Neural cell (in vitro differentiated cells): ENCODE measurements around the gene EP400.

Experiments
- CTCF ChIP-seq: fragments of 450-650 bp; IDR thresholded peaks from 2 replicates; pipeline ENCODE4 v1.5.1; 2014; ENCODE audit warnings: antibody characterized with exemption, mild to moderate bottlenecking, moderate library complexity; ENCODE audit not compliant: poor library complexity, severe bottlenecking
- EP300 ChIP-seq: fragments of 450-650 bp; conservative IDR thresholded peaks from 2 replicates; pipeline ENCODE4 v1.6.1; 2014; ENCODE audit warnings: antibody characterized with exemption, mild to moderate bottlenecking, moderate library complexity; ENCODE audit not compliant: poor library complexity, severe bottlenecking
- EZH2 ChIP-seq: fragments of 200-600, 300-800 bp; shearing (Covaris generic), sonication (generic); IDR thresholded peaks from 2 replicates; pipeline ENCODE4 v1.6.1; 2014; ENCODE audit warnings: antibody characterized with exemption, low read length, borderline replicate concordance, mild to moderate bottlenecking; ENCODE audit not compliant: insufficient read depth, poor library complexity, severe bottlenecking
- MXI1 ChIP-seq: fragments of 450-650 bp; conservative IDR thresholded peaks from 2 replicates; pipeline ENCODE4 v1.6.1; 2014; ENCODE audit warnings: antibody characterized with exemption, mild to moderate bottlenecking; ENCODE audit not compliant: poor library complexity, severe bottlenecking
- POLR2AphosphoS5 ChIP-seq: IDR thresholded peaks from 2 replicates; pipeline ENCODE4 v1.6.1; 2012
- REST ChIP-seq: IDR thresholded peaks from 2 replicates; pipeline ENCODE4 v1.6.1; 2012; ENCODE audit warnings: borderline replicate concordance
- SMC3 ChIP-seq: fragments of 450-650 bp; conservative IDR thresholded peaks from 2 replicates; pipeline ENCODE4 v1.6.1; 2014; ENCODE audit warnings: antibody characterized with exemption, mild to moderate bottlenecking, moderate library complexity; ENCODE audit not compliant: poor library complexity
- TAF1 ChIP-seq: IDR thresholded peaks from 2 replicates; pipeline ENCODE4 v1.6.1; 2012; ENCODE audit warnings: low read depth

GRCh38 chr12:132043770-132044467, 94.2 kb downstream of the EP400 start:
- no peak for TF ChIP-seq CTCF
- no peak for TF ChIP-seq SMC3
- TF ChIP-seq REST: no peak
- TF ChIP-seq MXI1: no peak
- no peak for TF ChIP-seq POLR2AphosphoS5
- TF ChIP-seq EP300: no peak
- no peak for TF ChIP-seq TAF1
- no peak for TF ChIP-seq EZH2
